RWPE2 (cell line): ENCODE measurements around the gene ITM2C.

Experiments used
- ATAC-seq: fragments of 200-7000 bp; cut with Tn5 transposase; 3 replicates; pipeline ENCODE4 v1.9.1; 2021; ENCODE audit warnings: low read depth
- DNase-seq: peaks from one replicate; pipeline ENCODE4 v3.0.0-alpha.2; 2020; ENCODE audit warnings: low spot score
- H3K27ac ChIP-seq: fragments of 450-650 bp; 2 replicates; pipeline ENCODE4 v1.5.1; 2017; ENCODE audit warnings: mild to moderate bottlenecking; ENCODE audit not compliant: poor library complexity, severe bottlenecking
- H3K27me3 ChIP-seq: fragments of 250-450 bp; sonication (Bioruptor Pico); 2 replicates; pipeline ENCODE4 v1.5.1; 2021; ENCODE audit warnings: mild to moderate bottlenecking, moderate library complexity; ENCODE audit not compliant: insufficient read depth, poor library complexity, severe bottlenecking
- H3K36me3 ChIP-seq: fragments of 250-450 bp; sonication (Bioruptor Pico); 2 replicates; pipeline ENCODE4 v1.5.1; 2020; ENCODE audit warnings: low read depth, mild to moderate bottlenecking, moderate library complexity
- H3K4me1 ChIP-seq: fragments of 250-450 bp; sonication (Bioruptor Pico); 2 replicates; pipeline ENCODE4 v1.5.1; 2021; ENCODE audit warnings: mild to moderate bottlenecking, moderate library complexity; ENCODE audit not compliant: insufficient read depth, poor library complexity, severe bottlenecking
- H3K4me3 ChIP-seq: fragments of 250-450 bp; sonication (Bioruptor Pico); 2 replicates; pipeline ENCODE4 v1.5.1; 2021; ENCODE audit warnings: mild to moderate bottlenecking, moderate library complexity; ENCODE audit not compliant: severe bottlenecking
- H3K9me3 ChIP-seq: fragments of 250-450 bp; sonication (Bioruptor Pico); 2 replicates; pipeline ENCODE4 v1.5.1; 2021; ENCODE audit warnings: mild to moderate bottlenecking, moderate library complexity; ENCODE audit not compliant: severe bottlenecking
- CTCF ChIP-seq: fragments of 450-650 bp; IDR thresholded peaks from one replicate; pipeline ENCODE4 v1.5.1; 2017; ENCODE audit warnings: mild to moderate bottlenecking, moderate library complexity; ENCODE audit not compliant: poor library complexity, severe bottlenecking

The ITM2C gene

DNA sequence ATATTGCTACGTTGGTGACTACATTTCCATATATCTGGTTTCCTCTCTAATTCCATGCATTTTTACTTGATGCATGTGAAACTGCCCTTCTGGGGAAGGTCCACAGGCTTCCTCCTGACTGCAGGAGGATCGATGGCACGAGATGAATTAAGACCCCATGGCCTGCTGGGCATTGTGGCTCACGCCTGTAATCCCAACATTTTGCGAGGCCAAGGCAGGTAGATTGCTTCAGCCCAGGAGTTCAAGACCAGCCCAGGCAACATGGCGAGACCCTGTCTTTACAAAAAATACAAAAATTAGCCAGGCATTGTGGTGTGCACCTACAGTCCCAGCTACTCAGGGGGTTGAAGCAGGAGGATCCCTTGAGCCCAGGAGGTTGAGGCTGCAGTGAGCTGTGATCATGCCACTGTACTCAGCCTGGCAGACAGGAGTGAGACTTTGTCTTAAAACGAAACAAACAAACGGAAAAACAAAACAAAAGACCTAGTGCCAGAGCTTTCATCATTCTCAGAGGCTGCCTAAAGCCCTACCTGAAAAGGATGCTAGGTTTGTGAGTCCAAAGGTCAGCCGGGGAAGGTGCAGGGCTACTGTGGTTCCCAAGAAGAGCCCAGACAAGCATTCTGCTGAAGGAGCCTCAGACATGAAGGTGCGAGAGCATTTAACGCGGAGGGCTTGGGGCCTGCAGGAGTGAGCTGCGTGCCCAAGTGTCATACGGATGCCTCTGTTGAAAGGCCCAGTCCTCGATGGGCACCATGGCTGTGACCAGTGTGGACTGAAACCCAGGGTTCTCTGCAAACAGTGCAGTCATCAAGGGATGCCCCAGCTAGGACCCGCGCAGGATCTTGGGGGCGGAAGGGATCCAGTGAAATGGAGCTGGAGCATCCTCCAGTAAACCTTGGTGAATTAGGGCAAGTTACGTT is 38.7 kb downstream of the ITM2C start:
- DNase-seq = peak; percentile 19

DNA sequence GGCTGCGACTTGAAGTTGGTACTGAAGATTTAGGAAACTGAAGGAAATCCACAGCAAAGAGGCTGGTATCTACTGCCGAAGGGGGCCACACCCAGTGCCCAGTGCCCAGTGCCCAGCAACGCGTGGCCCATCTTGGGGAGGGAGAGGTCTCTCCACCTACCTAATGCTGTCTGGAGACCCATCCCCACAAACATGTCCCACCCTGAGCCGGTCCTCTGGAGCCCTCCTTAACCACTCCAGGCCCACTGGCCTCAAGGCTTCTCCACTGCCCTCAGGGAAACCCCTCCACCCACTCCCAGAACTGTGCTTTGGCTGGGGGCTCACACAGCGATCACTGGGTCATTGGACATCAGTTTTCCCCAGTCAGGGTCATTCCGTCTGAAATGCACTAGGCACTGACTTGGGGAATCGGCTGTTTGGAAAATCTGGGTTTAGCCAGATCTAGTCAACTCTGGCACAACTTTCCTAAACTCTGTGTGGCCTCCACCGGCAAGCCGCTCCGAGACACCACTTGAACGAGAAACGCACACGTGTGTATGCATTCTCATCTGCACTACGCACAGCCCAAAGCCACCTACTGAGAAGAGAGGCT is 40.2 kb downstream of the ITM2C start:
- H3K4me3 ChIP-seq = no peak overlapping the region
- DNase-seq (peak; percentile 23), ATAC-seq (no peak)
- H3K4me1 ChIP-seq = peaks cover 9% of the 10 kb centered on the region
- no peaks in the 10 kb centered on the region for H3K27me3 ChIP-seq
- TF ChIP-seq CTCF = no peak
- no peaks in the 10 kb centered on the region for H3K36me3 ChIP-seq
- H3K9me3 ChIP-seq = no peaks in the 10 kb centered on the region
- H3K27ac ChIP-seq = no peak overlapping the region

More for the DNA sequence above, 38.7 kb downstream of the ITM2C start:
- Histone ChIP-seq H3K36me3 (no peaks in the 10 kb centered on the region), H3K4me1 (peaks cover 3% of the 10 kb centered on the region), H3K9me3 (no peaks in the 10 kb centered on the region), H3K27me3 (no peaks in the 10 kb centered on the region), H3K4me3 (no peak overlapping the region), H3K27ac (no peak overlapping the region)
- TF ChIP-seq CTCF = no peak
- ATAC-seq = no peak

DNA sequence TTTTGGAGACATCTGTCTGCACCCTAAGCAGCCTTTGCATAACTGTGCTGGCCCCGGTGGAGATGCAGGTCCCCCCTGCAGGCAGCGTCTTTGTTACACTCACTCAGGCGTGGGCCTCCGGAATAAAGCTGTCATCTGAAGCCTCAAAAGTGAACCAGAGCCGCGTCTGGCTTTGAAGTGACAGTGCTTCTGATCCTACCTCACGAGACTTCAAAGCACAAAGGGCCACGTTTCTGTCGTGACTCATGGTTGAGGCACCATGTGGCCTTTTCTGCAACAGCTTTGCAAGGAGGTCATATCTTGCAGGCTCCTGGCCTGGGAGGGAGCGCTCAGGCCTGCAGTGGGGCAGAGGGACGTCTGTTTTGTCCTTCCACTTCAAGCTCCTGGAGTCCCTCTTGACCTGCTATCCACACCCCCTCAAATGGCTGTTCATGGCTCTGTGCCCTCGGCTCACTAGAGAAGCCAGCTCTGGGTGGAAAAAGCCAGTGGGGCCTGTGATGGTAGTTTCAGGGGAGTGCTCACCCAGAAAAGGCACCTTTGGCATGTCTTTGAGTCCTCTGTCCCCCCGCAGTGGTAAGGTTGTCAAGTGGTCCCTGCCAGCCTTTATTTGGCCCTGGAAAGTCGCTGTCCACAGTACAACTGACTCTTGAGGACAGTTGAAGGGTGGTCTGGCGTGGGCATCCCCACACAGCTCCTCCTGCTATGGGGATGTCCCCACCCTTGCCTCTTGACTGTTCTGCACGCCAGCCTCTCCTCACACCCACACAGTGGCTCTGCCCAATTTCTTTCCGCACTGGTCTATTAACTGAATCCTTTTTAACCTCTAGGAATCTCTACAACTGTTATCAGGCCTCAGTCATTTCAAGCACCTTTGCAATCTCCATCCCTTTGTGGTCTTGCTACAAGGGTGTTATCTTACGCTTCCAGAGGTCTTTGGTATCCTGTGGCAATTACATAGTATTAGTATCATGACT is 41.0 kb downstream of the ITM2C start:
- DNase-seq (no peak), ATAC-seq (no peak)
- no peaks in the 10 kb centered on the region for H3K9me3 ChIP-seq
- no peak overlapping the region for H3K27ac ChIP-seq
- H3K4me3 ChIP-seq = no peak overlapping the region
- TF ChIP-seq CTCF = no peak
- H3K4me1 ChIP-seq = peaks cover 9% of the 10 kb centered on the region
- no peaks in the 10 kb centered on the region for H3K27me3 ChIP-seq
- no peaks in the 10 kb centered on the region for H3K36me3 ChIP-seq

DNA sequence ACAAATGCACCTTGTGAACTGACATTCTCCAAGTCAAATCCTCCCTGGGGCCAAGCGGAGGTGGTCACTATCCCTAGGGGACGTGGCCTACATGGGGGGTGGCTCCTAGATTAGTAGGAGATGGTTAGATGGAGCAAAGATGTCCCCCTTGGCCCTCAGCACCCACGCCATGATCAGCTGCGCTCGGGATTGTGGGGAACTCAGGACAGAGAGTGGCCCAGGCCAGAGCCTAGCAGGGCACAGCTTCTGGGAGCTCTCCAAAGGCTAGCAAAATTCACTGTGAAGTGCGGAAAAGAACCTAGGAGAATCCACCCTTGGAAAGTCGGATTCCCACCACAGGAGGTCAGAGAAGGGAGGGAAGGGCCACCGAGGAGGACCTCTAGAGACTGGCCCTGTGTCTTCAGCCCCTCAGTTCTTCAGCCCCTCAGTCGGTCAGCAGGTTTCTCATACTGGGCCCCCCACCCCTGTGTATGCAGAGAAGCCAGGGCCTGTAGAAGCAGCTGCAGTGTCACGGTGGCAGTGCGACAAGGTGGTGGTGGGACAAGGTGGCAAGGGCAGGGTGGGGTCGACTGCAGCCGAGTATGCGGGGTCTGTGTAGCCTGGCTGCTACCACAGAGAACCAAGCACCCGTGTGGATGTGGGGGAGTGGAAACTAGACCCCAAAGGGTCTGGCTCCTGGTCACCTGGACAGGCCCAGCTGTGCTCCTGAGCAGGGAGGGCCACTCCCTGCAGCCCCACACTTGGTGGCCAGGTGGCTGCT is 41.9 kb downstream of the ITM2C start:
- TF ChIP-seq CTCF = no peak
- Histone ChIP-seq H3K36me3 (no peaks in the 10 kb centered on the region), H3K27ac (no peak overlapping the region), H3K27me3 (no peaks in the 10 kb centered on the region), H3K4me3 (no peak overlapping the region), H3K4me1 (peaks cover 9% of the 10 kb centered on the region), H3K9me3 (no peaks in the 10 kb centered on the region)
- no peak for DNase-seq
- ATAC-seq = no peak
